ENCODE measurements around the gene PTPRN2.

Gene PTPRN2

DNA sequence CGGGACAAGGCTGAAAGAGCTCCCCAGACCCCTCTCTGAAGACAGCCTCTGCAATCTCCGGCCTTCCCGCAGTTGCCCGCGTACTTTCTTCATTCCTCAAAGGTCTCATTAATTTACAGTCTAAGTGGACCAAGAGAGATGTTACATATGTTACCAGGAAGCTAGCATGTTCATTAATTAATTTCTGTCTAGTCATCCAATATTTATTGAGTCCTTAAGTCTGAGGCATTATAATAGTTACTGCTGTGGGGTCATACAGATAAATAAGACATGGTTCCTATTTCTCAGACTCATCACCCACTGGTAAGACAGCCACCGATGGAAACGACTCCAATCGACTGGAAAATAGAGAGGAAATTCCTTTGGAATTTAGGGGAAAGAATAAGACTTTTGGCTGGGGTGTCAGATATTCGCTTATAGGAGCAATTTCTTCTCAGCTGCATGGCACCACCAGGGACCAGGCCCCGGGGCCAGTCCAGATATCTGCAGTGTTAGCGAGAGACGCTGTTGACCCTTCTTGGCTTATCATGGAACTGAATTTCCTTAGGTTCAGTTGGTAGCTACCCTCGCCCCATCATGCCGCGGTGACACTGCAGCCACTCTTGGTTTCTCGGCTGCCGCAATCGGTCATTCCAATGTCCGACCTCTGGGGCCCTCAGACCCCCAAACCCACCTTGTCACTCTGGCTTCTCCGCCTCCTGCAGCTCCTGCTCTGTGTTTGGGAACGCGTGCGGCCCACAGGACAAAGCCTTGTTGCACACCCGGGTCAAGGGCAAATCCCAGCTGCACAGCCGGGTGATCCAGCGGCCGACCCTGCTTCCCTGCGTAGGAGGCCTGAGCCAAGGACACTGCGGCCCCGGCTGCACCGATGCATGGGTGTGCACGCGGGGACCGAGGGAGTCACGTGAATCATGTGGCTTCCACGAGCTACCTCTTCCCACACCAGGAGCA is 867.6 kb downstream of the PTPRN2 start:
- DNase-seq = no peak

DNA sequence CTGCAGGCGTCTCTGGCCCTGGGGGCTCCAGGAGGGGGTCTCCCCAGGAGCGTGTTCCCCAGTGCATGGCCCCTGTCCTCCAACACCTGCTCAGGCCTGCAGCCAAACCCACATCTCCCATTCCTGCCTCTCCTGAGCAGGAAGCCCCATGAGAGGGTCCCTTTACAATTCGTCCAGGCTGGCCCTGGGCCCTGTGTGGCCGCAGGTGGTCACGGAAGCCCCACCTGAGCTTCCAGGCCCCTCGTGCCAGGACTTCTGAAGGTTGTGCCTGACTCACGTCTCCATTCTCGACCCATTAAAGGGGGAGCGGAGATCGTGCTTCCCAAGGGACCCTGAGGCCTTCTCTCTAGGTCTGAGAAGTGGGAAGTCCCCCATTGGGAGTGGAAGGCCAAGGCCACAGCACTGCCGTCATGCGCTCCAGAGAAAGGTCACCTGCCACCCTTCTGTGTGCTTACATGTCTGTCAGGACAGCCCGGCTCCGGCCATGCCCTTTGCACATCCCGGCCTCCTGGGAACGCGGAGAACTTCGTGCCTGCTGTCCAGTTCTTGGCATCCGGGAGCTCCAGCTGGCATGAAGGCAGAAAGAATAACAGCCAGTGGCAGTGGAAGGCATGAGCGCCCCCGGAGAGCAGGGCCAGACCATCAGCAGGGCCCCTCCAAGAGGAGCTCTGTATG is 868.5 kb downstream of the PTPRN2 start:
- DNase-seq = no peak

DNA sequence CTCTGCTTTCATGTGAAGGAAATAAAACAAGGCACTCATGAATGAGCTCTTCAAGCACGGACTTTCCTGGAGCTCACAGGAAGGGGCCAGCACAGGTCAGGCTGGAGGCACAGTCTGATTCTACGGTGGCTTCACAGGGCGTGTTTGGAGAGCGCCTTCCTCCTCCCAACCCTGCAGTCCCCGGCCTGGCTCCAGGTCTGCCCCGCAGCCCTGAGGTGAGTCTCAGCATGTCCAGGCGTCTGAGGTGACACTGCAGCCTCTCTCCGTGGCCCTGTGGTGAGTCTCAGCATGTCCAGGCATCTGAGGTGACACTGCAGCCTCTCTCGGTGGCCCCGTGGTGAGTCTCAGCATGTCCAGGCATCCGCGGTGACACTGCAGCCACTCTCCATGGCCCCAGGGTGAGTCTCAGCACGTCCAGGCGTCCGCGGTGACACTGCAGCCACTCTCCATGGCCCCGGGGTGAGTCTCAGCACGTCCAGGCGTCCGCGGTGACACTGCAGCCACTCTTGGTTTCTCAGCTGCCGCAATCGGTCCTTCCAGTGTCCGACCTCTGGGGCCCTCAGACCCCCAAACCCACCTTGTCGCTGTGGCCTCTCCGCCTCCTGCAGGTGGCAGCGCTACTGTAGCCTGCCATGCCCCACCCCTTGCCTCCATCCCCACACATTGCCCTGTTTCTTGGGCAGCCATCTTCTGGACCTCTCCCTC is 869.2 kb downstream of the PTPRN2 start:
- no peak for DNase-seq

DNA sequence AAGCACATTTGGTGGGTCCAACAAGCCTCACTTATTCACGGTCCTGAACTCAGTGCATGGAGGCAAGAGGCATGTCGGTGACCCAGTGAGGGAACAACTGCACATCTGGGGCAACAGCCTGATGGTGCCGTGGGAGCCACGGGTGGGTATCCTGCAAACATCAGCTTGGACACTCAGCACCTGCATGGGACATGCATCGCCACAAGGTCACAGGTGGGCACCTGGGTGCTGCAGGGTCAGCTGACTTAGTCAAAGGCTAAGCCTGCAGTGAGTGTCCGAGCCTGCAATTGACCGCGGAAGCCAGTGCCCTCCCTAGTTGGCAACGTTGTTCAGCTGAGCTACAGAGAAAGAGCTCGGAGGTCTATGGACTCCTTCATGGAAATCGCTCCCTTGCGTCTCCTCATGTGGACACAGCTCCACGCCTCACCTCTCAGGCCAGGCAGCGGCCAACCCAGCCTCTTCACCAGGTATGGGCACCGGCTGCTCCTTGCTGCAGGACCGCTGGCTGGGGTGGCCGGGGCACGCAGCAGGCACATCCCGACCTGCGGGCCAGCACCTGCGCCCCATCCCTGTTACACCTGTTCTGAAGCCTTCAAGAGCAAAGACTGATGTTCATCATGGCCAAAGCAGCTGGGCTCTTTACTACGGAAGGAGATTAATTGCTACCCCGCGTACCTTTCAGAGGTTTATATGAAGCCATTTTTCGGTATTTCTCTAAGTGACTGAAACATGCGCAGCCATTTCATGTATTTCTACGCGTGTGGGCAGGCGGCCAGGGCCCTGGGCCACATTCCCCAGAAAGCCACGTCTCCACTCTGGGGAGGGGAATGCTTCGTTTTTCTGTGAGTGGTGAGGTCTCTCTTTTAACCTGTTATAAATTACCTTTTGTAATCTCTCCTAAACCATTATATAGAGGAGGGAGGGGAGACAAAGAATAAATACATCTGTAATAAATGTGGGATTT is 870.1 kb downstream of the PTPRN2 start:
- DNase-seq = no peak

DNA sequence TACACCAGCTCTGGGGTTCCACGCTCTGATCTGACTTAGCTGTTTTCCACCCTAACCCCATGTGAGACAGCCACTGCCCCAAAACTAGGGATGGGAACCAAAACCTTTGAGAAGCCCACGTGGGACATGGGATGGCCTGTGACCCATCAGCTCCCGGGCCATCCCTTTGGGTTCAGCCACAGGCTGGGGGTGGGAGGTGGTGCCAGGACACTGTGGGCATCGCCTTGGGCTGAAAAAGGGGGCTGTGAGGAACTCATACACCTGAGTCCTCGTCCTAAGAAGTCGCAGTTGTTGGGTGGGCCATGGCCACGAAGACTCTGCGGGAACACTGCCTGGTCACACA is 871.7 kb downstream of the PTPRN2 start:
- no peak for DNase-seq

DNA sequence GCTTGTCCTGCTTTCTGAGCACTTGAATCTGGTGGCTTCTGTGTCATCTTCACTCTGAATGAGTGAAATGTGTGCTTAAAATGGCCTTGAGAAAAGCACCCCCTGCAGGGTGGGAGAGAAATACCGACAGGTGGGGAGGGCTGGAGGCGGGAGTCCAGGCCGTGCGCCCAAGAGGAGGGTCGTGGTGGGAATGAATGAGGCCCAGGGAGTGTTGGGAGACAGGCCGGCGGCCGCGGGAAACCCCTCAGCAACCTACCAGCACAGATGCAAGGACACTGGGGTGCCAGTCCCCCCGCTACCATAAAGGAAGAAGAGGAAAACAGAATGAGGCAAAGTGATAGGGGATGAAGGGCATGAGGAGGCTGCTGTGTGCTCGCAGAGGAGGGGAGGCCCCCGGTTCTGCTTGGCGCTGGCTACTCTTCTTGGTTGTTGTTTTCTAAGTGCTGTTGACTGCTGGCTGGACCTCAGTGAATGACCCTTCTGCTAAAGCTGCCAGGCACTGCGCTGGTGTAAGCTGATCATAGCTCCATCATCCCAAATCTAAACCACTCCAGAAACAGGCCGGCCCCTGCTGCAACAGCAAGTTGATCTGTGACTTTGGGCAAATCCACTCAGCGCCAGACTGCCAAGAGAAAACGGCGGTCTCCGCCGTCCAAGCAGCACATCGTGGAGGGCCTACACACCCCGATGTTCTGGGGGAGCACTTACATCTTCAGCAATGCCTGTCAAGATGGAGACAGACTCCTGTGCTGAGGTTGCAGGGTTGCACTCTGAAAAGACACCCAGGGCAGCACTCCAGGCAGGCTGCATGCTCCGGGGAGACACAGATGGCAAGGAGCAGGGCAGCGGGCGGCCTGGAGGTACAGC is 872.3 kb downstream of the PTPRN2 start:
- no peak for DNase-seq

DNA sequence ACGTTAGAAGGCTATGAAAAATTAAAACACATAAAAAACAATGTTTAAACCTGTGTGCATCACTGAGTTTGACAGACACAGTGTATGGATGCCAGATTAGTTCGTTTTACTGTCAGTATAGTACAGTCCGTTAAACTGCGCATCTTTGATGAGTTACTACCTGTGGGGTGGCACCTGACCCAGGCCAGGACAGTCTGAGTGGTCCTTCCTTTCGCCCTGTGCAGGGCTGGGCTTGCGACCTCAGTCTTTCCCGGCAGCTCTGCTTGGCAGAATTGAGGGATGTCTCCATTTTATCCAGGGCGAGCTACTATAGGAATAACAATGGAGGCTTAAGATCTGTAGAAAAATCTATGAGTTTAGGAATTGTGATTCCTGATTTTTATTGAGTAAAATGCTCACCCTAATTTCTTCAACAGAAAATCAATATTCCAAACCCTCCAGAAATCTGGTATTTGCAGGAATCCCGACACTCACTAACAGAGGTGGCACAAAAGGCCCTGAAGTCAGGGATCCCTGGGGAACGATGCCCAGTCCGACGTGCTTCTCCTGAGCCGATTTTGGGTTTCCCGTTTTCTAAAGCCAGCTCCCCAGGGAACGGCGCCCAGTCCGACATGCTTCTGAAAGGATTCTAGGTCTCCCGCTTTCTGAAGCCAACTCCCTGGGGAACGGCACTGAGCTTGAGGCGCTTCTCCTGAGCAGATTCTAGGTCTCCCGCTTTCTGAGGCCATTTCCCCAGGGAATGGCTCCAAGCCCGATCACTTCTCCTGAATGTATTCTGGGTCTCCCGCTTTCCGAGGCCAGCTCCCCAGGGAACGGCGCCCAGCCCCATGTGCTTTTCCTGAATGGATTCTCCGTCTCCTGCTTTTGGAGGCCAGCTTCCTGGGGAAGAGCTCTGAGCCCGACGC is 873.2 kb downstream of the PTPRN2 start:
- DNase-seq = no peak

DNA sequence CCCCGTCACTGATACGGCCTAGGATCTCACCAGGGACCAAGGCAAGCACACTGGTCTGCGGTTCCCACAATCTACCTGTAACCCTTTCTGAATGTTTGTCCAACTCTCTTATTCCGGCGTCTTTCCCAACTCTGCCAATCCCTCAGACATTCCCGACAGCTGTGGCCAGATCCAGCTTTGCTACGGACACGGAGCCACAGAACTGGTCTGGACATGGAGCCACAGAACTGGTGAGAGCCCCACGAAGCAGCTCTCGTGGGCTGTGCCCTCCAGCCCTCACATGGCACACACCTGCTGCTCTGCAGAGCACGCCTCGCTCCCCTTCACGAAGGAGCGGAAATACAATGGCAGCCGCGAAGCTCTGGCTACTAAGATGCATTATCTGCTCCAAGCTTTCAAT is 874.0 kb downstream of the PTPRN2 start:
- no peak for DNase-seq

DNA sequence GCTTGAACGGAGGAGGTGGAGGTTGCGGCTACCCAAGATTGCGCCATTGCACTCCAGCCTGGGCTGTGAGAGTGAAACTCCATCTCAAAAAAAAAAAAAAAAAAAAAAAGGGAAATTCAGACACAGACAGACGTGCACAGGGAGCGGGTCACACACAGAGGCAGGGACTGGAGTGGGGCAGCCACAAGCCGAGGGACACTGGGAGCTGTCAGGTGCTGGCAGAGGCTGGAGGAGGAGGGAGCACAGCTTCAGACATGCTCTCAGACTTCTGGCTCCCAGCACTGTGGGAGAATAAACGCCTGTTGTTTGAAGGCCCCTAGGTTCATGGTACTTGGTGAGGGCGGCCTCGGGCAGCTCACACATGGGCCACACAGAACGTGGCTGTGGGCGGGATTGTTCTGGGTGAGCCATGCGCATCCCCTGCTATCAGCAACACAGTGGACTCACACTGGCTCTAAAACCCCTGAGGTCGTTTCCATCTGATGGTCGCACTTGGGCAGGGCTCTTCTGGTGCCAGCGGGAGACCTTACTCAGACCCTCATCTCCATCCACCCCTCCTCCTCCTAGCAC is 874.9 kb downstream of the PTPRN2 start:
- no peak for DNase-seq

DNA sequence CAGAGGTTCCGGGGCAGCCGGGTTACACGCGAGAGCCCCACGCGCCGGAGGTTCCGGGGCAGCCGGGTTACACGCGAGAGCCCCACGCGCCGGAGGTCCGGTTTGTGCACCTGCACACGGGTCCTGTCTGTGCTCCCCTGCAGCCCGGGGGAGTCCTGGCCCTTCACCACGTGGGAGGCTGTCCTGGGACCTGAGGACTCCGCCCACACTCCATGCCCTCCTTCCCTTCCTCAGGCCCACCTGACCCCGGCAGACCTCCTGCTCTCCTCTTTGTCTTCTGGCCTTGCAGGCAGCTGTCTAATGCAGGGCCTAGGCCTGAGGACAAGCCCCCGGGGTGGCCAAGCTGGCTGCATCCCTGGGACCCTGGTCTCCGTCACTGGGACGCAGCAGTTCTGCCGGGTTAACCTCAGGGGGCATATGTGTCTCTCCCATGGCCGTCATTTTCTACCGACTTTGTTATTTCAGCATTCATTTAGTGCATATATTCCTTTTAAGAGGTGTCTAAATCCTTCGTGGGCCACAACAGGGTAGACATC is 876.2 kb downstream of the PTPRN2 start:
- DNase-seq = no peak

DNA sequence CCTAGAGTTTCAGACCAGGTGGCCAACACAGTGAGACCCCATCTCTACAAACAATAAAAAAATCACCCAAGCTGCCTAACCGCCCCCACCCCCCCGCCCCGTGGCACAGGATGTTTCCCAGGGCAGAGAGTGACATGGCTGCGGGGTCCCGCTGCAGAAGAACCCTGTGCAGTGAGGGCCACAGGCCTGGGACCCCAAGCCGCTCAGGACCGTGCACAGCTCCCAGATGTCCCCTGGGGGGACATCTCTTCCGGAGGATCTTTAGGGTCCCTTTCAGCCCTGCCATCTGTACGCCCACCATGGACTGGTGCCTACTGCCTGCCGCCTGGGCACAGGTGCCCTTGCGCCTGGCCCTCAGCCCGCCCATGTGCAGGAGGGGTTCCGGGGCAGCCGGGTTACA is 877.2 kb downstream of the PTPRN2 start:
- no peak for DNase-seq

DNA sequence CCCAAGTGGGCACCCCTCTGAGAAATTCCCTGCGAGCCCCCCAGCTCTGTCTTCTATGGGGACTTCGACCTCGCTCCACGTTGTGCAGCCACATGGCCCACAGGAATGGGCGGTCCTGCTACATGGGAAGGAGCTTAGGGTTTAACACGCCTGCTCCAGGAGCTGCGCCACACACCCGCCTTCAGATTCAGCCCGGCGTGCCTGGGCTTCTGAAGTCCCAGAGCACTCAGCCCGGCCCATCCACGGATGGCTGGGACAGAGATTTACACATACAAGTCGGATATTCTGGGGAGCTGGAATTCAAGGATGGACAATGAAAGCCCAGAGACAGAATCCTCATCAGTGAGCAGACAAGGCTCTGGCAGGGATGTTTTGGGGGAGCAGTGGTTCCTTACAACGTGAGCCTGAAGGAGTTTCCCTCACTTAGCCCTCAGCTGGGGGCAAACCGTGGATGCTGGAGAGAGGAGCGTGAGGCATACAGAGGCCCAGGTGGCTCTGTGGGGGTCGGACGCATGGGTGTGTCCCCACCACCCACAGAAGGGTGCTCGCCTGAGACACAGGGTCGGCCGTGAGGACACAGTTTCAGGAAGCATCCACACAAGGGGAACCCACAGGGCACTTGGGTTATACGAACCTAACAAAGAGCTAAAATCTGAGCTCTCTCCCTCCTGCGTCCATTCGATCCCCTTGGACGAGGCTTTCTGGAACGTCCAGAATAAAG is 877.9 kb downstream of the PTPRN2 start:
- DNase-seq = no peak

DNA sequence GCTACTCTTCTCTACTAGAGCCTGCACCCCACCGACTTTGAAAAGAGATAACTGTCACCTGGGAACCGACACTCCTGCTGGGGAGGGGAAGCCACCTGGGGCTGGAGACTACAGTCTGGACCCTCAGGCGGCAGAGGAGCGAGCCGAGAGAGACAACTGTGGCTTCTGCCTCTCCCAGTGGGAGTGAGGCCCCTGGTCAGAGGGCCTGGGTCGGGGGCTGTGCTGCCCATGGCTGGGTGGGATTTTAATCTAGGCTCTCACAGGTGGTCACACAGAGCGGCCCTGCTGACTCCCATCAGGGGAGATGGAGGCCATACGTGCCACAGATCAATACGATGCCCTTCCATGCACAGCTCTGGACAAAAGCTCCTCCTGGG is 878.7 kb downstream of the PTPRN2 start:
- no peak for DNase-seq

DNA sequence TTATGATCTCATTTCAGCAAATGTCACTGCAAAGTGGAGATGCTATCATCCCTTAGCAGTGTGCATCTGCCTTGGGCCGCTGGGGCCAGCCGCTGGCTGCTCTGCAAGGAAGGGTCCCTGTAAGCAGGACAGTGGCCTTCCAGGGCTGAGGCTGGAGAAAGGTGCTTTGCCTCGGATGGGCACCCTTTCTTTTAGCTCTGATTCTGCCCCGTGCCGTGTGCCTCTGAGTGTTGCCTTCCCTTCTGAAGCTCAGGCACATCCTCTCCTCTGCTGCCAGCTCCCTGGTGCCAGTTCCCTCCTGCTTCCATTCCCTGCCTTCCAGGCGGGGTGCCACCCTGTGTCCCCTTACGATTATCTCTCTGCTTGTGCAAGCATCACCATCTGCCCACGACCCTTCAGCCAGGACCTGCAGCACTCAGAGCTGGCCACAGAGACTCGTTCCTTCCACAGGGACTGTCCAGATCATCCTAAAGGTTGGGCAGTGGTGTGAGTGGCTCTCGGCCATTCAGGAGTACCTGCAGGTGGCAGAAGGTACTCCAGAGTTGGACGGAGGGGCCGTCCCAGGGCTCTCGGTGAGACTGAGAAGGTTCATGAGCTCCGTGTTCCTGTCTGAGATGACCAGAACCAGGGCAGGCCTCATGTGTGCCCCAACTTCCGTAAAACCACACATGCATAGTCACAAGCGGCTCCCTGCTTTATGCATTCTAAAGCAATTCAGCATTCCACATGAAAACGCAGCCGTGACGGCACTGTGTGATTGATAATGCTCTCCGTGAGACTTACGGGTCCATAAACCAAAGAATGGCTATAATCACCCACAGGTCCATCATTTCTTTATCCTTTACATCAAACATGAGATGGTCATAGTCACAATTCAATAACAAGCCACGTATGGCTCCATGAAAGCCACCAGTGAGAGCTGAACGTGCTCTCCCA is 879.4 kb downstream of the PTPRN2 start:
- DNase-seq = no peak

DNA sequence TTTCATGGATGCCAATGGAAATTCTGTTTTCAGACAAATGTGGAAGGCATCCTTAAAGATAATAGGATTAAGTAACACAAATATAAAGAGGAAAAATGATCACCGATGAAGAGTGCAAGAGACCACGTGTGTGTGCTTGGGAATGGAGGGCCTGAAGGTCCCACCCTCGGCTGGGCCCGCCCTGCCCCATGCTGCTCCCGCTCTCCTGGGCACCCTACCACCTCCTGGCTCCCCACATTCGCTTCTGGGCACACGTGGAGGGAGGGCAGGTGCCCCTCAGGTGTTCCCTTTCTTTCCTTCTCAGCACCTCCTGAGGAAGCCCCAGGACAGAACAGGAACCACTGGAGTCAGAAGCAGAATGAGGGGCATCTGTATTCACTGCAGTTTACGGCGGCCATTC is 883.3 kb downstream of the PTPRN2 start:
- no peak for DNase-seq

DNA sequence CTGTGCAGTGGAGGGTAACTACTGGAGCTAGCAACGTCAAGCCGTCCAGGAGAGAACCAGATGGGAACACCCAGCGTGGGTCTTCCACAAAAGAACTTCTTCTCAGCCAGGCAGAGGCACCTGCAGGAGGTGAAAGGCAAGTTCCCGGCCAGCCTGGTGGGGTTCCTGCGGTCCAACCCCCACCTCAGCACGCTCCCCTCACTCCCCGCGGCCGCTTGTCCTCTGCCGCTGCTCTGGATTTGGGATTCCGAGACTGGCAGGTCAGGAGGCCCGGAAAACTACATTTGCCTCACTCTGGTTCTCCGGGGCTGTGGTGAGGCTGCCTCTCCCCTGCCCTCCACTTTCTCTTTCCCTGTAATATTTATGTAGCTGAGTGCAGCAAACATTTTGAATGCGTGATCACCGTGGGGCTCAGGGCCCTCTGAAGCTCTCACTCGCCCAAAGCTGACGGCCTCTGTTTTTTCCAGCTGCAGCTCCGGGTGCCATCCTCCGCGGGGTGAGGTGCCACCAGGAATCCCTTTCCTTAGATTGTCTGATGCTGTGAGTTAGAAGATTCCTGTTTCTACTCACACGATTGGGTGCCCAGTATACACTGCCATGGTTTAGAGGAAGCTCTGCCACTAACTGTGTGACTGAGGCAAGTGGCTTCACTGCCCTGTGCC is 884.0 kb downstream of the PTPRN2 start:
- DNase-seq = no peak

DNA sequence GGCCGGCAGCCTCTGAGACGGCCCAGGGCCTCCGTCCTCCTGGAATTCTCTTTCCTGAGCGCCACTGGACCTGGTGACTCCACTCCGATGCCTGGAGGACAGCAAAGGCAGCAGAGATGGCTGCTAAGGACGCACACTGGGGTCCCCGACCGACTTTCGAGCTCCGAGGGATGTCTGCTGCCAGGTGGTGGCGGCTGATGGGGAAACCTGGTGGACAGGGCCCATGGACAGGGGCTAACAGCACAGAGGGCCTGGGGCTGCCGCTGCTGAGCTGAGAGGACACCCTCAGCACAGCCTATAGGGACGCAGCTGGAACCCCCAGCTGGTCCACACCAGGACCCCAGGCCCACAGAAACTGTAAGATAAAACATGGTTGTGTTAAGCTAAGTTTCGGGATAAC is 884.5 kb downstream of the PTPRN2 start:
- DNase-seq = no peak

Measured in NCI-H2171 (cell line).